Keratinocyte (primary cell): Measurements from ENCODE around the gene PATL2. TPM values are rescaled to one million over a fixed set of nuclear protein-coding genes. Genes with fewer than 3 reads are reported as not detected.

Source experiments
- DNase-seq: peaks from one replicate; pipeline ENCODE4 v3.0.0-alpha.2; 2011; ENCODE audit warnings: low read depth, missing footprints, low spot score
- FAIRE-seq: peaks from 2 replicates; lab custom pipeline; 2011; peaks lifted over from hg19 to GRCh38; lab: Jason Lieb, UNC
- H2AFZ ChIP-seq: 2 replicates; pipeline ENCODE4 v1.6.0; 2012; ENCODE audit warnings: low read length, control low read depth, inconsistent platforms; ENCODE audit not compliant: control insufficient read depth
- H3K27ac ChIP-seq: 2 replicates; pipeline ENCODE4 v1.5.1; 2011; ENCODE audit warnings: low read length; ENCODE audit not compliant: control insufficient read depth, insufficient read depth
- H3K27me3 ChIP-seq: 3 replicates; pipeline ENCODE4 v1.6.0; 2011; ENCODE audit warnings: low read length; ENCODE audit not compliant: control insufficient read depth, insufficient read depth; ENCODE audit errors: extremely low read depth
- H3K36me3 ChIP-seq, 2 experiments: 2 replicates in 1 of 2; 3 replicates in 1 of 2; pipeline ENCODE4 v1.5.1; 2011; ENCODE audit warnings: low read length in 2 of 2, mild to moderate bottlenecking in 1 of 2; ENCODE audit not compliant: control insufficient read depth in 2 of 2, insufficient read depth in 2 of 2; ENCODE audit errors: extremely low read depth in 1 of 2
- H3K4me1 ChIP-seq: 3 replicates; pipeline ENCODE4 v1.5.1; 2011; ENCODE audit warnings: low read length; ENCODE audit not compliant: control insufficient read depth, insufficient read depth; ENCODE audit errors: extremely low read depth
- H3K4me2 ChIP-seq: 3 replicates; pipeline ENCODE4 v1.6.0; 2011; ENCODE audit warnings: low read depth, low read length; ENCODE audit not compliant: control insufficient read depth, insufficient read depth; ENCODE audit errors: extremely low read depth
- H3K4me3 ChIP-seq, 3 experiments: fragments of 200-600 bp in 1 of 3; sonication (generic) in 1 of 3; 2 replicates in 2 of 3; 3 replicates in 1 of 3; pipeline ENCODE4 v1.5.1; 2011 to 2016; ENCODE audit warnings: low read length in 3 of 3, mild to moderate bottlenecking in 3 of 3, control low read depth in 2 of 3, inconsistent platforms in 1 of 3, low read depth in 1 of 3, mixed read lengths in 1 of 3, mixed run types in 1 of 3, moderate library complexity in 1 of 3; ENCODE audit not compliant: control insufficient read depth in 2 of 3, insufficient read depth in 2 of 3; ENCODE audit errors: extremely low read depth in 1 of 3
- H3K79me2 ChIP-seq: 2 replicates; pipeline ENCODE4 v1.6.0; 2012; ENCODE audit warnings: low read length; ENCODE audit not compliant: control insufficient read depth, insufficient read depth
- H3K9ac ChIP-seq: 3 replicates; pipeline ENCODE4 v1.6.0; 2011; ENCODE audit warnings: low read length; ENCODE audit not compliant: control insufficient read depth, insufficient read depth; ENCODE audit errors: extremely low read depth
- H3K9me1 ChIP-seq: 3 replicates; pipeline ENCODE4 v1.6.0; 2011; ENCODE audit warnings: low read length; ENCODE audit not compliant: control insufficient read depth, insufficient read depth; ENCODE audit errors: extremely low read depth
- H3K9me3 ChIP-seq: 2 replicates; pipeline ENCODE4 v1.5.1; 2012; ENCODE audit warnings: low read depth, low read length; ENCODE audit not compliant: control insufficient read depth
- H4K20me1 ChIP-seq: 3 replicates; pipeline ENCODE4 v1.6.0; 2011; ENCODE audit warnings: low read length; ENCODE audit not compliant: control insufficient read depth, insufficient read depth; ENCODE audit errors: extremely low read depth
- EZH2 ChIP-seq: IDR thresholded peaks from one replicate; pipeline ENCODE4 v1.6.1; 2012; ENCODE audit warnings: inconsistent platforms, mild to moderate bottlenecking, low read length, moderate library complexity
- dilution Hi-C: fragments of 300-500 bp; cut with MboI; formaldehyde crosslinking; loops from one replicate; pipeline ENCODE4 v1.7.0; 2020; ENCODE audit warnings: low sequenced_read_pairs; ENCODE audit not compliant: extremely low pct_ligation_motif_present
- polyA plus RNA-seq, 5 experiments: library from polyadenylated mRNA; depleted of rRNA in 3 of 5; stranded (reverse) in 3 of 5; stranded (forward) in 1 of 5; unstranded in 1 of 5; fragments of >200 nt; gene quantifications; 1 replicate in 1 of 5; 2 replicates in 3 of 5; 3 replicates in 1 of 5; pipeline versions ENCODE4 v1.2.1 to v1.2.3, GENCODE V29; 2011 to 2012; ENCODE audit warnings: missing spikeins in 2 of 5, low read depth in 1 of 5, low replicate concordance in 1 of 5
- TF ChIP-seq, protein P1 (sequence below), 3 experiments: IDR thresholded peaks in 1 of 3; conservative IDR thresholded peaks in 1 of 3; optimal IDR thresholded peaks in 1 of 3; 2 replicates in 2 of 3; 3 replicates in 1 of 3; pipeline versions ENCODE3 to v1.5.1; 2011; ENCODE audit warnings: low read length in 3 of 3, mild to moderate bottlenecking in 3 of 3, moderate library complexity in 2 of 3, control low read depth in 1 of 3, inconsistent platforms in 1 of 3; ENCODE audit not compliant: insufficient read depth in 2 of 3; ENCODE audit errors: extremely low read depth in 1 of 3

The PATL2 gene
- polyA plus RNA-seq, 1 donor (not counting 4 experiments of a cell fraction or from before 2014, with no cell fraction given) = 0.46 TPM

GRCh38 chr15:44713006-44713966, 2.2 kb upstream of the PATL2 start:
- peaks cover 23 to 26% of the 10 kb centered on the region in 2 experiments for H3K36me3 ChIP-seq
- H3K27me3 ChIP-seq = no peaks in the 10 kb centered on the region
- no peak for DNase-seq
- H3K4me3 ChIP-seq = peak overlapping the region; percentile 85 to 98 (median 95)
- H3K4me2 ChIP-seq = peak overlapping the region; percentile 97
- peaks cover 47% of the 10 kb centered on the region for H3K79me2 ChIP-seq
- peak overlapping the region; percentile 99 for H3K9ac ChIP-seq
- FAIRE-seq = no peak
- H2AFZ ChIP-seq = no peak overlapping the region
- H3K4me1 ChIP-seq = peaks cover 9% of the 10 kb centered on the region
- TF ChIP-seq, protein P1, sequence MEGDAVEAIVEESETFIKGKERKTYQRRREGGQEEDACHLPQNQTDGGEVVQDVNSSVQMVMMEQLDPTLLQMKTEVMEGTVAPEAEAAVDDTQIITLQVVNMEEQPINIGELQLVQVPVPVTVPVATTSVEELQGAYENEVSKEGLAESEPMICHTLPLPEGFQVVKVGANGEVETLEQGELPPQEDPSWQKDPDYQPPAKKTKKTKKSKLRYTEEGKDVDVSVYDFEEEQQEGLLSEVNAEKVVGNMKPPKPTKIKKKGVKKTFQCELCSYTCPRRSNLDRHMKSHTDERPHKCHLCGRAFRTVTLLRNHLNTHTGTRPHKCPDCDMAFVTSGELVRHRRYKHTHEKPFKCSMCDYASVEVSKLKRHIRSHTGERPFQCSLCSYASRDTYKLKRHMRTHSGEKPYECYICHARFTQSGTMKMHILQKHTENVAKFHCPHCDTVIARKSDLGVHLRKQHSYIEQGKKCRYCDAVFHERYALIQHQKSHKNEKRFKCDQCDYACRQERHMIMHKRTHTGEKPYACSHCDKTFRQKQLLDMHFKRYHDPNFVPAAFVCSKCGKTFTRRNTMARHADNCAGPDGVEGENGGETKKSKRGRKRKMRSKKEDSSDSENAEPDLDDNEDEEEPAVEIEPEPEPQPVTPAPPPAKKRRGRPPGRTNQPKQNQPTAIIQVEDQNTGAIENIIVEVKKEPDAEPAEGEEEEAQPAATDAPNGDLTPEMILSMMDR (optimal IDR thresholded peaks at IDR 0.05 in 1 of 3, IDR thresholded peaks at IDR 0.05 in 1 of 3, conservative IDR thresholded peaks at IDR 0.05 in 1 of 3; ENCODE audit: extremely low read depth in 1 of 3, insufficient read depth in 2 of 3, low read length in 3 of 3) = peak; percentile 6 to 42 (median 23)
- TF ChIP-seq EZH2 = no peak
- peak overlapping the region; percentile 95 for H3K27ac ChIP-seq
- peaks cover 6% of the 10 kb centered on the region for H4K20me1 ChIP-seq
- no peaks in the 10 kb centered on the region for H3K9me3 ChIP-seq
- H3K9me1 ChIP-seq = no peaks in the 10 kb centered on the region
- dilution Hi-C loops = no loop called here

- peak overlapping the region; percentile 99 for H3K9ac ChIP-seq
- H4K20me1 ChIP-seq = peaks cover 4% of the 10 kb centered on the region
- H3K9me1 ChIP-seq = no peaks in the 10 kb centered on the region
- DNase-seq (no peak), FAIRE-seq (peak; percentile 43)
- dilution Hi-C loops = no loop called here
- peaks cover 47% of the 10 kb centered on the region for H3K79me2 ChIP-seq
- H2AFZ ChIP-seq = no peak overlapping the region
- TF ChIP-seq, protein P1 (optimal IDR thresholded peaks at IDR 0.05 in 1 of 3, IDR thresholded peaks at IDR 0.05 in 1 of 3, conservative IDR thresholded peaks at IDR 0.05 in 1 of 3; ENCODE audit: extremely low read depth in 1 of 3, insufficient read depth in 2 of 3, low read length in 3 of 3) = no peak
- TF ChIP-seq EZH2 = no peak
- H3K36me3 ChIP-seq = peaks cover 21% of the 10 kb centered on the region in 2 experiments
- H3K27me3 ChIP-seq = no peaks in the 10 kb centered on the region
- H3K4me1 ChIP-seq = peaks cover 9% of the 10 kb centered on the region
- H3K4me3 ChIP-seq = peak overlapping the region; percentile 85 to 98 (median 95)
- peak overlapping the region; percentile 95 for H3K27ac ChIP-seq
- no peaks in the 10 kb centered on the region for H3K9me3 ChIP-seq
- peak overlapping the region; percentile 97 for H3K4me2 ChIP-seq
Observed at GRCh38 chr15:44712346-44713005, 1.4 kb upstream of the PATL2 start.
